Measurements from ENCODE around the gene HDAC11.
"Not testable (repeated sequence)": the region's sequence is repeated elsewhere in the genome, so short reads cannot be mapped to it uniquely, and the experiment has no call there.

HDAC11 gene, protein sequence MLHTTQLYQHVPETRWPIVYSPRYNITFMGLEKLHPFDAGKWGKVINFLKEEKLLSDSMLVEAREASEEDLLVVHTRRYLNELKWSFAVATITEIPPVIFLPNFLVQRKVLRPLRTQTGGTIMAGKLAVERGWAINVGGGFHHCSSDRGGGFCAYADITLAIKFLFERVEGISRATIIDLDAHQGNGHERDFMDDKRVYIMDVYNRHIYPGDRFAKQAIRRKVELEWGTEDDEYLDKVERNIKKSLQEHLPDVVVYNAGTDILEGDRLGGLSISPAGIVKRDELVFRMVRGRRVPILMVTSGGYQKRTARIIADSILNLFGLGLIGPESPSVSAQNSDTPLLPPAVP

DNA sequence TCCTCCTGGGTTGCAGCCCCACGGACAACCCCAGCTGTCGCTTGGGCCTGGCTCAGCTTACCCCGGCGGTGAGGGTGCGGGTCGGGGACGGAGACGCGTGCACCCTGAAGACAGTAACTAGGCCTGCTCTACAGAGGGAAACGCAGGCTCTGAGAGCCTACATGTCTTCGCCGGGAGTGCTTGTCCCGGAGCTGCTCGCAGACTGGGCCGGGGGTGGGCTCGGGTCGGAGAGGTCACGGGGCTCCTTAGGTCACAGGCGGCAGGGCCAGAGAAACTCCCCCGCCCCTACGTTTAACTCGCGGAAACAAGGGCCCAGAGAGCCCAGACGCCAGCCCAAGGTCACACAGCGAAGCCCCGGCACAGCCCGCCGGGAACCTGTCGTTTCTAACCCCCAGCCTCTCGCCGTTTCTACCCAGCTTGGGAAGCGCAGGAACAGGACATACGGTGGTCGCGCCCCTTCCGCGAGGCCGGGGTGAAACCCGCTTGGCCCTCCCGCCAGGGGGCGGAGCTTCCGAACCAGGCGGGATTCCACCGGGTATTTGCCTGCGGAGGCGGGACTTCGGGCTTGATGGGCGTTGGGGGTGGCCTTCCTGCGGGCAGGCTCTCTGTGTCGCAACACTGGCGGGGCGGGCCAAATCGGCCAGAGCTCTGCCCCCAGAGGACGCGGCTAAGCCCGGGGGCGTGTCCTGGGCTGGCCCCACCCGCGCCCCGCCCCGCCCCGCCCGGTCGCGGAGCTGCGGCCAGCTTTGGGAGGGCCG is at the start of gene HDAC11:
TSS of gene HDAC11 (plus strand) at position 725 of the 758 bp plus-strand sequence. CDS start 42 bp downstream, outside the sequence.
- DNase-seq (ENCODE audit: low read depth, low spot score) = peak; percentile 94

DNA sequence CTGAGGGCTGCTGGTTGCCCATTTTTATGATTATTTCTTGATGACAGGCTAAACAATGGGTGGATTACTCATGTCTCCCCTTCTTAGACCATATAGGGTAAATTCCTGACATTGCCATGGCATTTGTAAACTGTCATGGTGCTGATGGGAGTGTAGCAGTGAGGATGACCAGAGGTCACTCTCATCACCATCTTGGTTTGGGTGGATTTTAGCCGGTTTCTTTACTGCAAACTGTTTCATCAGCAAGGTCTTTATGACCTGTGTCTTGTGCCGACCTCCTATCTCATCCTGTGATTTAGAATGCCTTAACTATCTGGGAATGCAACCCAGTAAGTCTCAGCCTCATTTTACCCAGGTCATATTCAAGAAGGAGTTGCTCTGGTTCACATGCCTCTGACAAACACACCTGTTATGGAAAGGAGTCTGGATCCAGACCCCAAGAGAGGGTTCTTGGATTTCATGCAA is 49.7 kb upstream of the HDAC11 start:
- not testable (repeated sequence) for DNase-seq (ENCODE audit: low read depth, low spot score)

GRCh38 chr3:13432093-13432492 is 48.0 kb upstream of the HDAC11 start:
- DNase-seq (ENCODE audit: low read depth, low spot score) = no peak

DNA sequence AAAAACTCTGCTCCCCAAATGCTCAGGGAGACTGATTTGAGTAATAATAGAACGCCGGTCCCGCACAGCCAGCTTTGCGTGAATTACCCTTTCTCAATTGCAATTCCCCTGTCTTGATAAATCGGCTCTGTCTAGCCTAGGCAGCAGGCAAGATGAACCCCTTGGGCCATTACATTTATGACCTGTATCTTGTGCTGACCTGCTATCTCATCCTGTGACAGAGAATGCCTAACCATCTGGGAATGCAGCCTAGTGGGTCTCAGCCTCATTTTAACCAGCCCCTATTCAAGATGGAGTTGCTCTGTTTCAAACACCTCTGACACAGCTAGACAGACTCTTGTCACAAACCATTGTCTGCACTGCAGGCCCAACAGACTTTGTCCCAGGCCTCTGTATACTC is 46.2 kb upstream of the HDAC11 start:
- no peak for DNase-seq (ENCODE audit: low read depth, low spot score)

DNA sequence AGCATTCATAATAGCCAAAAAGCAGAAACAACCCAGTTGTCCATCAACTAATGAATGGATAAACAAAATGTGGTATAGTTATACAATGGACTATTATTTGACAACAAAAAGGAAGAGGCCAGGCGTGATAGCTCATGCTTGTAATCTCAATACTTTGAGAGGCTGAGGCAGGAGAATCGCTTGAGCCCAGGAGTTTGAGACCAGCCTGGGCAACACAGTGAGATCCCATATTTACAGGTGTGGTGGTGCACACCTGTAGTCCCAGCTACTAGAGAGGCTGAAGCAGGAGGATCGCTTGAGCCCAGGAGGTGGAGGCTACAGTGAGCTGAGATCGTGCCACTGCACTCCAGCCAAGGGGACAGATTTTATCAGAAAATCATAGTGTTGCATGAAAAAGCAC is 43.9 kb upstream of the HDAC11 start:
- DNase-seq (ENCODE audit: low read depth, low spot score) = not testable (repeated sequence)

DNA sequence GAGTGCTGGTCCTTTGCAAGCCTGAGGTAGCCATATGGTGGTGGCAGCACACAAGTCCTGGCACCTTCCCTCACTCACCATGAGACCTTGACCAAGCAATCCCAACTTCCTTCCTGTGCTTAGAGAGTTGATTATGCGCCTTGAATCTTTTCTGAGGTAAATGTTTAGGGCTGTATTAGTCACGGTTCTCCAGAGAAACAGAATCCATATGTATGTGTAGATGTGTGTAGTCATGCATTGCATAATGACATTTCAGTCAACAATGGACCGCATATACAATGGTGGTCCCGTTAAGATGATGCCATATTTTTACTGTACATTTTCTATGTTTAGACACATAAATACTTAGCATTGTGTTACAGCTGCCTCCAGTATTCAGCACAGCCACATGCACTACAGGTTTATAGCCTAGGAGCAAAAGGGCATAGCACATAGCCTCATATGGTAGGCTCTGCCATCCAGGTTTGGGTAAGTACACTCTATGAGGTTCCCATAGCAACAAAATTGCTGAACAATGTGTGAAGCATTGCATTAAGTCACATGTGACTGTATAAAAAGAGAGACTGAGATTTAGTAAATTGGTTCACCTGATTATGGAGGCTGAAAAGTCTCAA is 39.8 kb upstream of the HDAC11 start:
- no peak for DNase-seq (ENCODE audit: low read depth, low spot score)

- not testable (repeated sequence) for DNase-seq (ENCODE audit: low read depth, low spot score)
Observed at GRCh38 chr3:13442882-13443281, 37.2 kb upstream of the HDAC11 start.

- no peak for DNase-seq (ENCODE audit: low read depth, low spot score)
Observed at GRCh38 chr3:13451301-13451673, 28.8 kb upstream of the HDAC11 start.

DNA sequence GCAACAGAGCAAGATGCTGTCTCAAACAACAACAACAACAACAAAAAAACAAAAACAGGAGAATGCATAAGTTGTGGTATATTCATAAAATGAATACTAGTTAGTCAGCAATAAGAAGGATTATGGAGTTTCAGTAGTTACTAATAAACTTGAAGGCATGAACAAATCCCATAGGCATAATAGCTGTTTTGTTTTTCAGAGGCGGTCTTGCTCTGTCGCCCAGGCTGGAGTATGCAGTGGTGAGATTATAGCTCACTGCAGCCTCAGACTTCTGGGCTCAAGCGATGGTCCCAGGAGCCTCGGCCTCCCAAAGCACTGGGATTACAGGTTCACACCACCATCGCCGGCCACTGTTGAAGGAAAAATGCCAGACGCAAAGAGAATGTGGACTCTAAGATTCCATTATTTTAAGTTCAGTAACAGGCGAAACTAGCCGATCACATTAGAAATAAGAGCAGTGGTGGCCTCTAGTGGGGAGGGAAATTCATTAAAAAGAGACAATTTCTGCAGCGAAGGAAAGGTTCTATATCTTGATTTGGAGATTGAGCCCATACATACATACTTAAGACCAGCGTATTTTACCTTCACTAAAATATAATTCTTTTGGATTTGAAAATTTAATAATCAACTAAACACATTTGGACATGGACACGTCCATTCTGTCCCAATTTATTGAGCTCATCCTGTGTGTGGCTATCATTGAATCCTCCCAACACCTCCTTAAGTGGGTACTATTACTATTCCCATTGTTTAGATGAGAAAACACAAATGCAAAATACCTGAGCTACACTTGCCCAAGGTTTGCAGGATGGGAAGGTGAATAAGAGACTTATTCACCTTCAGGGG is 27.4 kb upstream of the HDAC11 start:
- peak; percentile 12 for DNase-seq (ENCODE audit: low read depth, low spot score)

- DNase-seq (ENCODE audit: low read depth, low spot score) = no peak
Observed at GRCh38 chr3:13455644-13456043, 24.5 kb upstream of the HDAC11 start.

DNA sequence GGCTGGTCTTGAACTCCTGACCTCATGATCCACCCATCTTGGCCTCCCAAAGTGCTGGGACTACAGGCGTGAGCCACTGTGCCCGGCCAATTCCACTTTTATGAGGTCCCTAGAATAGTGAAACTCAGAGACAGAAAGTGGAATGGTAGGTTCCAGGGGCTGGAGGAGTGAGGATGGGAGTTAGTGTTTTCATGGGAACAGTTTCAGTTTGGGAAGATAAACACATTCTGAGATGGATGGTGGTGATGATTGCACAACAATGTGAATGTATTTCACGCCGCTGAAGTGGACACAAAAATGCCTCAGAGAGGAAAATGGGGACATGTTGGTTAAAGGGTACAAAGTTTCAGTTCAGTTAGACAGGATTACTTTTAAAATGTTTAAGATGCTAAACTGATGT is 22.5 kb upstream of the HDAC11 start:
- no peak for DNase-seq (ENCODE audit: low read depth, low spot score)

DNA sequence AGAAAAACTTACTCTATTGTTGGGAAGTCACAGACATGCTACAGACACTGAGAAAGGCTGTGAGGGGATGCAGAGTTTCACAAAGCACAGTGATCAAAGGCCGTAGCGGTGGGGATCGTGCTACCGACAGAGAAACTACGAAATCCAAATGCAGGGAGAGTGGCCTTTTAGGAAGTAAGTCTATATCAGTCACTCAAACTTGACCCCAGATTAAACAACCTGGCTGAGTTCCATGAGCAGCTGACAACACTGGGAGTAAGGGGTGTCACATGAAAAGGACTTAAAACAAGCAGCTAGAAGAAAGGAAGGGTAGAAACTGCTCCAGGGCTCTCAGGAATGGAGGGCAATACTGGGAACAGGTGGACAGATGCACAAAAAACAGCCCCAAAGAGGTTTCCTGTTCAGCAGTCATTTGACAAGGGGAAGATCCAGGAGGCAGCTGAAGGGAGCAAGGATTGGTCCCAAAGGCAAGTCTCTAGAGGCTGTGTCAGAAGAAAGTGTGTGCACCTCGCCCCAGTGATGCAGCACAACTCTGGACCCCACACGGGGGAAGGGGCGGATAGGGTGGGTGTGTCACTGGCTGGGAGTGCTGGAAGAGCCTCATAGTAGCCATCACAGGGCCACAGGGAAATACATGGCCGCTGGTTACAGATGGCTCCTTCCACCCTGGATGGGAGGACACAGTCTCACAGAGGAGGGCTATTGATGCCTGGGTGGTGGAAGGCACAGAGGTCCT is 20.3 kb upstream of the HDAC11 start:
- DNase-seq (ENCODE audit: low read depth, low spot score) = no peak

DNA sequence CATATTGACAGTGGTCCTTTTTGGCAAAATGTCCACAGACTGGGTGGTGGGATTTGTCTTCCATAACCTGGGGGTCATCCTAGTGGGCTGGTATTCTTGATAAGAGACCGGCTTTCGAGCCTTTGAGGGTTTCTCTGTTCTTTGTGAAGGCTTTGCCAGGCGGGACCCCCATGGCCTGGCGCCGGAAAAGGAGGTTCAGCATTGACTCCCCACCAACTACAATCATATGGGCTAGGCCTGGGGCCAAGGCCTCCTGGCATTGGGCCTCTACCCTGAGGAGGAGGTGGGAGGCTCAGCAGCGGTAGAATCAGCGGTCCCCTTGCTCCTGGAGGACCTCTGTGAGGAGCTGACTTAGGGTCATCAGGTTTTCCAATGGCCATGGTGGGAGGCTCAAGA is 19.8 kb upstream of the HDAC11 start:
- DNase-seq (ENCODE audit: low read depth, low spot score) = no peak

GRCh38 chr3:13461169-13462124 is 18.7 kb upstream of the HDAC11 start:
- peak; percentile 39 for DNase-seq (ENCODE audit: low read depth, low spot score)

- DNase-seq (ENCODE audit: low read depth, low spot score) = no peak
Observed at GRCh38 chr3:13462125-13462629, 17.9 kb upstream of the HDAC11 start.

DNA sequence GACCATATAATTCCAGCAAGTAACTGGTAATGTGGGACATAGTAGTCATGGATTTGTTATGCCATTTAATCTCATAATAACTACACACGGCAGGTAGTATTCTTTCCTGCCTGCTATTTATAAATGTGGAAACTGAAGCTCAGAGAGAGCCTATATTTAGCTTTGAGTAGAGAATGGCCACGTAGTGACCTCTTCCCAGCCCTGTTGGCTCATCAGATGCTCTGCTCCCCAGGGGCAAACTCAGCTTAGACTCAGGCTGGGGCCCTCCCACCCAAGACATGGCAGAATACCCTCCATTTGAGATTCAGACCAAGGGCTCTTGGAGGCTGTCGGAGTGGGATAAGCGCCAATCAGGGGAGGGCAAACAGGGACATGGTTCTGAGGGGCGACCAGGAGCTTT is 17.3 kb upstream of the HDAC11 start:
- no peak for DNase-seq (ENCODE audit: low read depth, low spot score)

DNA sequence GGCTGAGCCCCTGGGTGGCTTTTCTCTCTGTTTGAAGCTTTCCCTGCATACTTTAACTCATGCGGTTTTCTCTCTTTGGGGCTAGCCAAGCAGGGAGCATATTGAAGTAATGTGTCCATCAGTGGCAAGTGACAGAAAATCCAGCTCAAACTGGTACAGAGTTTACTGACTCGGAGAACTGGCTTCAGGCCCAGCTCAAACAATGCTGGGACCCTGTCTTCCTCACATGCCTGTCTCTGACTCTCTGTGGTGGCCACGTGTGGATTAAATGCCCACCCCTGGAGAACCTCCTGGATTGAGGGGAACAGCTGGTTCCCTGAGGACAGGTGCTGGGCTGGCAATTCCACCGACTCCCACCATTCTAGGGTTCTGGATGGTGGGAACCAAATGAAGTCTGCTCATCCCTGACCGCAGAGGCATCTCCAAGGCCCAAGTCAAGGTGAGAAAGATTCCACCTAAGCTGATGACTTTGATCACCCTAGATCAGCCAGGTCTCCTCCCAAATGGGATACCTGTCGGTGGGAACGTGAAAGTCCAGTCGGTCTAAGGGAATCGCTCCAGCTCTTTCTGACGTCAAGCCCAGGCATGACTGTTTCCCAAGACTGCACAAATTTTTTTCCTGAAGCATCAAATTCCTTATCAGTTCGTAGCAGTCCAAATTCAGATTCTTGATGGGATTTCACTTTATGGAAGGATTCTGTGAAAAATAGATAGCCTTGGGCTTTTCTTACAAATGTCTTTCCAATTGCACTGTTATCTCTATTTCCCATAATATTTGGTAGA is 16.3 kb upstream of the HDAC11 start:
- DNase-seq (ENCODE audit: low read depth, low spot score) = no peak

GRCh38 chr3:13465236-13465873 is 14.8 kb upstream of the HDAC11 start:
- DNase-seq (ENCODE audit: low read depth, low spot score) = no peak
